GM18520 (cell line): ENCODE data around the gene PLEKHO2.

Experiments
- ATAC-seq: cut with Tn5 transposase; IDR thresholded peaks from one replicate; pipeline ENCODE4 v1.9.1; 2021; ENCODE audit not compliant: unreplicated experiment

PLEKHO2 gene

DNA sequence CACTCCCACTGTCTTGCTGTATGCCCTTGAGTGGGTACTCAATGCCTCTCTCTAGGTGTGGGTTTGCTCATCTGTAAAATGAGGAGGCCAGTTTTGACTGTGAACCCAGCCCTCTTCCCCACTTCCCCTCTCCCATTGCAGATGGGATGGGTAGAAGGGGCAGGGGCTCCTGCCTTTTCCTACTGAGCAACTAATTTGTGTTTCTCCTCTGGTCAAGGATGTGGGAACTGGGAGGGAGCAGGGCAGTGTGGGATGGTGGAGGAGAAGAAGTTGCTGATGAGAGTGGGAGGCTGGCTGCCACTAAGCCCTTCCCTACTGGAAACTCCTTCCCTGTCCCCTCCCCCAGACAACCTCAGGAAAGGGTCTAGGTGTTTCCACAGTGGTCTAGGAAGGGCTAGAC lies 49.8 kb downstream of the PLEKHO2 start:
- no peak for ATAC-seq

DNA sequence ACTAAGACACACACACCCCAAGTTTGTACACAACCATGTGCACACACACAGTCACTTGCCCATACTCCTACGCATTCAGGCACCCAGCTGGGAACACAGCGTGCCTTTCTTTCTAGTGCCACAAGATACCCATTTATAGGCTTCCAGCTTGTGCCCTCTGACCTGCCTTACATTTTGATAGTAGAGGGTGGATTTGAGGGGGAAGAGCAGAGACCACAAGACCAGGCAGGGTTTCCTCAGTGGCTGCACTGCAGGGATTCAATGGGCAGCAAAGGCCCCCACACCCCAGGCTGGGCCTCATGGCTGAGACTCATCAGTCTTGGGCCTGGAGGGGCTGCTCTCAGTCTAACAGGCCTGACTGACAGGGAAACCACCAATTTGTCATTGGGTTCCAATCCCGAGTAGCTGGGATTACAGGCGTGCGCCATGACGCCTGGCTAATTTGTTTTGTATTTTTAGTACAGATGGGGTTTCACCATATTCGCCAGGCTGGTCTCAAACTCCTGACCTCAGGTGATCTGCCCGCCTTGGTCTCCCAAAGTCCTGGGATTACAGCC lies 51.2 kb downstream of the PLEKHO2 start:
- no peak for ATAC-seq

DNA sequence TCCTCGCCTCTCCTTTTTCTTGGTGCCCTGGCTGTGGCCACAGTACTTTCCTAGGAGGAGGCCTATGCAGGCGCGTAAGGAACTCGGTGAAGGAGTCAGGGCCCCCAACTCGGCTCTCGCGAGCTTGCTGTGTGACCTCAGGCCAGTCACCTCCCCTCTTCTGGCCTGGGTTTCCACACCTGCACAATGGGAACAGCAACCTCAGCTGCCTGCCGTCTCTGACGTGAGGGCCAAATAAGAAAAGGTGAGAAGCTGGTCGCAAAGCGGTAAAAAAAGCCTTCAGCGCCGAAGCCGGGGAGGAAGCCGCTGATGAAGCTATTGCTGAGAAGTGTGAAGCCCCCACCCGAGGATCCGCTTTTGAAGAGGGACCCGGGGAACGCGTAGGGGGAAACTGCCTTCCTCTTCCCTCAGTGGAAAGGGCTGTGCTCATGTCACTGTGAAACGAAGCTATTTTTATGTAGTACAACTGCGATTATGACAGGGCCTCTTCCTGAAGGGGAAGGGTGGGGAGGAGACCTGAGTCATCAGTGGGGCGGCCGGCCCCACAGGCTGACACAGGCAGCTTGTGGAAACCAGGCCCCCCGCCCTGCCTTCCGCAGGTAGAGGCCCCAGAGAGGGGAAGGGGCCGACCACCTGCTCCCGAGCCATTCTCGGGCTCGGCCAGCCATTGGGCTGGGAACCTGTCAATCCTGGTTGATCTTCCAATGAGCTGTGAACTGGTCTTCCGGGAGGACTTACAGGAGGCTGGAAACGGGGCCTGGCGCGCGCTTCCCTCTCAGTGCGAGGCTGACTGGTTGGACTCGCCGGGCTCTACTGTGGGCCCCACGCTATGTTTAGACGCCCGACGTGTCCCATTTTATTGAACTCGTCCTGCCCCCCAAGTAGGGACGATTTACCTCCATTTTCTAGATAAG lies 52.0 kb downstream of the PLEKHO2 start:
- peak; percentile 51 for ATAC-seq

DNA sequence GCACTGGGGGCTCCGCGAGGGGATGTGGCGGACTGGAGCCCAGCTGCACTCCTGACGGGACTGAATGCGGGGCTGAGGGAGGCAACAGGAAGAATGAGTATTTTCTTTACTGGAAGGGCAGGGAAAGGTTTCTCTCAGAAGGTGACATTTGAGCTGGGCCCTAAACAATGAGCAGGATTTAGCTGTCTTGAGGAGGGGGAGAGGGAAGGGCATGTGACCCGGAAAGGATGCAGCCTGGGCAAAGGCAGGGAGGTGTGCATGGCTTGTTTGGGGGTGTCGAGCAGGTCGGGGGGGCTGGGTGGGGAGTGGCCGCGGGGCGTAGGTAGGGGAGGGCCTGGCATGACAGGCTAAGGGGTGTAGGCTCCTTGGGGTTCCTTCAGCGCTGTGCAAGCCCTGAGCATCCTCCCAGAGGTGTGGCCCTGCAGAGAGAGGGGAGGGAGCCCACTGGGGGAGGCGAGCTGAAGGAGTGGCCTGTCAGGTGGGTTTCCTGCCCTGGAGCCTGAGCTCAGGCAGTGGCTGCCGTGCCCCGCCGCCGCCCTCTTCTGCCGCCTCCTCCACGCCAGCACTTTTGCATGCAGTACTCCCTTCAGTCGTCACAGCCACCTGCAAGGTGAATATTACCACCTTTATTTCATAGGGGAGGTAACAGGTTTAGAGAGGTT lies 52.8 kb downstream of the PLEKHO2 start:
- peak; percentile 18 for ATAC-seq

DNA sequence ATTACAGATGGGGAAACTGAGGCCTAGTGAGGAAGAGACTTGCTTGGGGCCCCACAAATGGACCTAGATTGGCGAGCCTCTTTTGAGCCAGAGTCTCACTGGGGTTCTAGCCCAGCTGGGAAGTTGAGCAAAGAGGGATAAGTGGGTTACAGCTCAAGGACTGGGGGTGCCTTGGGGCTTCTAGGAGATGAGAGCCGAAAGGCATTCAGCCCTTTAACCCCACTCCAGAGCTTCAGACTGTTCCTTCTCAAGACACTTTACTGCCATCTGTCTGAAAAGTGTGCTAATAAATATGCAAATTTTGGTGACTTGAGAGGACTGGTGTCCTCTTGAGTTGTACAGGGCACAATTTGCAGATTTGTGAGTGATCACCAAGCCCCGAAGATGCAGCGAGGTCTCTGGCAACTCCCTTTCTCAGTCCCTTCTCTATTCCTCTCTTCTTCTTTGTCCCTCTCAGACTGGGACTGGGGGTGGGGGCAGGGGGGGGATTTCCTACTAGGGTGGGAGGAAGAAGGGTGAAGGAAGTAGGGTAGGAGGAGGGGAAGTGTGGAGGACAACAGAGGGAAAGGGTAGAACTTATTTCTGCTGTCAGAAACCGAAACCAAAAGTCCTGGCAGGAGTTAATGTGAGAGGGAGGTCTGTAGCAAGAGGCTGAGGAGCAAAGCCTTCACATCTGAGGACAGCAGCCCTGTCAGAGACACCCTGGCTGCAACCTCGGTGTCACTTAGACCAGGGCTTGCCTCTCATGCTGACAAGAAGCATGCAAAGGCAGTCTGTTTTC lies 53.8 kb downstream of the PLEKHO2 start:
- peak; percentile 25 for ATAC-seq

DNA sequence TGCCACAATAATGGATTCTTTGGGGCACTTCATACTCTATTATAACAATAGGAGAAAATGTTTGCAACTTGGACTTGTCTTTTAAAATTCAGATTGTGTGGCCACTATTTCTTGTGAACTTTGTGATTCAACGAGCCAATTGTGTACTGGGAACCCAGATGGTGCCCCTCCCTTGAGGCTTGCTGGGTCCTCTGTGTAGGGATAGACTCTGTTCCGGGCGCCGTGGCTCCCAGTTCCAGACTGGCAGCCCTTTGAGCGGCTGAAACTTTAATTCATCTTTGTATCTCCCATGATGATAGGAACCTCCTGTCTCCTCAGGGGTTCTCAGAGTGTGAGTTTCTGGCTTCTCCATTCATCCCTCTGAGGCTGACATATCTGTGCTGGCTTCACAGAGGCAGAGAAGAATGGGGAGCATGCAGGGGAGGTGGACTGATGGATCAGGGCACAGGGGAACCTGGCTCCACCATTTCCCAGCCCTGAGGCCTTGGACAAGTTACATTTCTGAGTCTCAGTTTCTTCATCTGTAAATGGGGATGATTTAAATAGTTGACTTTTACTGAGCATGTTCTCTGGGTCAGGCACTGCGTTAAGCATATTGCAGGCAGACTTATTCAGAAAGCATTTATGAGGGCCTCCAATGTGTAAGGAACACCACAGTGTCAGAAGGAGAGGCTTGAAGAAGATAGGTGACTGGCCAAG lies 54.8 kb downstream of the PLEKHO2 start:
- ATAC-seq, result no peak

DNA sequence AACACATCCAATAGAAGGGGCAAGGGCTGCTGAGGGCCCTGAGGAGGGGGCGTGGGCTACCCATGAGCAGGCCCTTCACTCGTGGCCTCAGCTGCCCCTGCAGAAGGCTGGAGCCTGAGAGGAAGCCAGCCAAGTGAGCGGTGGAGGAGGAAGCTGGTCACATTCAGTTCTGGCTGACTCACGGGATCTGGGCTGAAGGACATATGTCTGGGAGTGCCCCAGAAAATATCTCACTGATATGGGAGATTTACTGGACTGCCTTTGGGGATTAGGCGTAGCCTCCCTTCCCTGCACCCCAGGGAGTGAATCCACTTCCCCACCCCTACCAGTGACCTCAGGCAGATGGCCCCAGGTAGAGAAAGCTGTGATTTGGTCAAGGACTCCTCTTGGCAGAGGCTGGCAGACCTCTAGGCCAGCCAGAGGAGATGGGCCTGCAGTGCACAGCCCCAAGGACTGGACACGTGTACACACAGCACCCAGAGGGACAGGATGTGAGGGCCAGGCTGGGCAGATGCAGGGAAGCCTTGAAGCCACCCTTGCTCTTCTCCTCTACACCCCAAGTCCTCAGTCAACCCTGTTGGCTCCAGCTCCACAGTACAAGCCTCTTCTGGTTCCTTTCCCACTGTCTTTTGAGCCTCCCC lies 55.8 kb downstream of the PLEKHO2 start:
- no peak for ATAC-seq

DNA sequence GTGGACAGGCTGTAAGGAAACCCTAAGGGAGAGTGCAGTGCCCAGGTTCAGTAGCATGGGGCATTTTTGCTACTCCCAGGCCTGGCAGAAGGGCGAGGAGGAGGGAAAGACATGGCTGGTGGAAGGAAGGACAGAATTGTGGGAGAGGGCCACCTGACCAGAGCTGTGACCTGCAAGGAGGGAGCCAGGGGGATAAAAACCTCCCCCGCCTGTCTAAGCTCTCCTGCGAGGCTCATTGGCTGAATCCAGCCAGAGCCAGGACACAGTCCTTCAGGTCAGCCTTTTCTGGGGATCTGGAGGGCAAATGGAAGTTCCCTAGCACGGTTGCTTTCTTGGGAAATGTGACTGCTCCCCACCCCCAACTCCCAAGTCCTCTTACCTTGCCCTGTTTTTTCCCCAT lies 56.7 kb downstream of the PLEKHO2 start:
- ATAC-seq, result no peak

DNA sequence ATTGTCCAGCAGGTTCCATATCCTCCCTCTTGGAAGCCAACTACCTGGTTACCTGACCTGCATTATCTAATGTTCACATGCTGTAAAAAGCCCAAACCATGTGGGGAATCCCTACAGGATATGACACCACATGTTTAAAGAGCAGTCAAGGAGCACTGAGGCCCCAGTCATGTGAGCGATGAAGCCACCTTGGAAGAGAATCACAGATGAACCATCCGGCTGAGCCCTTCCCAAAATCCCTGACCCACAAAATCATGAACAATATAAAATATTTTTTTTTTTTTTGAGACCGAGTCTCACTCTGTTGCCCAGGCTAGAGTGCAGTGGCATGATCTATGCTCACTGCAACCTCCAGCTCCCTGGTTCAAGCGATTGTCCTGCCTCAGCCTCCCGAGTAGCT lies 59.4 kb downstream of the PLEKHO2 start:
- no peak for ATAC-seq

DNA sequence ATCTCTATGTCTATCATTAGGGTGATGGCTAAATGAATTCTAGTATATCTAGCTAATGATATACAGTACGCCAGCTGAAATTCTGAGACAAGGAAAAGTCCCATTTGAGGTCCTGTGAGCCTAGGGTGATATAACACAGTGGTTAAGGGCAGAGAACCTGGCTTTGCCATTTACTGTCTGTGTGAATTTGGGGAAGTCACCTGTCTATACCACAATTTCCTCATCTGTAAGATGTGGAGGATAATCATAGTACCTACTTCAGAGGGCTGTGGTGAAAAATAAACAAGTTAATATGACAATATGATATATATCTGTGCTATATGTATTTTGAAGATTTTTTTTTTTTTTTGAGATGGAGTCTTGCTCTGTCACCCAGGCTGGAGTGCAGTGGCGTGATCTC lies 60.2 kb downstream of the PLEKHO2 start:
- no peak for ATAC-seq

DNA sequence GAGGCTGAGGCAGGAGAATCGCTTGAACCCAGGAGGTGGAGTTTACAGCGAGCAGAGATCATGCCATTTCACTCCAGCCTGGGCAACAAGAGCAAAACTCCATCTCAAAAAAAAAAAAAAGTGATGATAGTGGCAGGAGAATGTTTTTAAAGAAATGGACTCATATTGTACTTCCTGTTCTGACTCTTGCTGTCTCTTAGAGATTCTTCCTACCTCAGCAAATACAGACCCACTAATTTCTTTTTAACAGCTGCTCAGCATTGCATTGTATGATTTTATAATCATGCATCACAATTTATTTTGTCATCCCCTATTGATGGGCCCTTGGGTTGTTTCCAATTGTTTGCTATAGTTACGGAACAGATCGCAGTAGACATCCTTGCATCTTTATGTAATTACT lies 61.1 kb downstream of the PLEKHO2 start:
- ATAC-seq, result no peak

DNA sequence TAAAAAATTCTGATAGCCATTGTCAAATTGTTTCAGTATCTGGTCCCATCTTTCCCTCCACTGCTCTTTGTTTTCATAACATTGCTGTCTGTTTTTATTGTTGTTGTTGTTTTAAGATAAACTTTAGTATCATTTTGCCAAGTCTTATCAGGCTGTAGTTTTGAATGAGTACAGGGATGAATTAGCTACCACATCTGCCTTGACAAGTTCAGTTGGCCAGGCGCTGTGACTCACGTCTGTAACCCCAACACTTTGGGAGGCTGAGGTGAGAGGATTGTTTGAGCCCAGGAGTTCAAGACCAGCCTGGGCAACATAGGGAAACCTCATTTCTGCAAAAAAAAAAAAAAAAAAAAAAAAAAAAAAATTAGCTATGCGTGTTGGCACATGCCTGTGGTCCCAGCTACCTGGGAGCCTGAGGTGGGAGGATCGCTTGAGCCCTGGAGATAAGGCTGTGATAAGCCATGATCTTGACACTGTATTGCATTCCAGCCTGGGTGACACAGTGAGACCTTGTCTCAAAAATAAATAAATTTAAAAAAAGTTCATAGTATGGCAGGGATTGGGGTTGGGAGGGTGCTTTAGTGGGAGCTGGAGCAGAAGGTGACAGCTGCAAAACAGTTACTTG lies 61.7 kb downstream of the PLEKHO2 start:
- no peak for ATAC-seq

DNA sequence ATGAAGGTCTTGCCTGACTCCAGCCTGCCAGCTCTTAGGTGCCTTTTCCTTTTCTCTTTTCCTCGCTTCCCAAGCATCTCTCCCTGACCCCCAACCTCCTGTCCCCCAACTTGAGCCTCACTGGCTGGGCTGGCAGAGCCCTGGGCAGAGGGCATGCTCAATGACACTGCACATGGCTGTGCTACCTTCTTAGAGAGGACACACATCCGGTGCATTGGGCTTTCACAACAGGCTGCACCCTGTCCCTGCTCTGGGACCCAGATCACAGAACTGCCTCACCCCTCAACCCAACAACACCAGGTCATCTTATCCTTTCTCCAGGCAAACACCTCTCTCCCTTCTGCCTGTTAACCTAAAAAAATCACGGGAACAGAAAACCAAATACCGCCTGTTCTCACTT lies 62.5 kb downstream of the PLEKHO2 start:
- no peak for ATAC-seq

DNA sequence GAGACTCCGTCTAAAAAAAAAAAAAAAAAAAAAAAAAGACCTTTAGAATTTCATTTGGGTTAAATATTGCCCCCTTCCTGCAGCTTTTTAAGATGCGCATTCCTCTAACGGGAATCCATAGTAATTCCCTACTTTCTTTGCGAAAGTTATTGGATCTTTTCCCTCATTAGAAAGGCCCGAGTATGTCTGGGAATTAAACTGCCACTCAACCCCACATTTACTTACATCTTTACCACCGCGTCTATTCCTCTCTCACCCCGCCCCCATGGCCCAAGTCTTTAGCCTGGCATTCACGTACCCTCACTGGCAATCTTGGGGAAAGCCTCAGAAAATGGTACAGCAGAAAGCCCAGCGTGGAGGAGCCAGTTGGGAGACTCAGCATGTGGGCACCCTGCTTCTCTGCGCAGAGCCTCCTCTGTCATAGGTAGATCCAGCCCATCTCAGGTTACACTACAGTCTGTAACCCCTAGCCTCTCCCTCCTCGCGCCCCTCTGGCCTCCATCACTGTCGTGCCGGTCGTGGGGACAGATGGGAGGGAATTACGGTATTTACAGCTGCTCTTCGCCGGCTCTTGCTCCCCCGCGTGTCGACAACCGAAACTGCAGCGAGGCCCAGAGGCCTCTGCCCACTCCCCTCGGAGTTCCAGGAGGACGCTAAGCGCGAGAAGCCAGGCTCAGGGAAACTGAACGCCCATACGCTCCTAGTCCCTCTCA lies 63.6 kb downstream of the PLEKHO2 start:
- ATAC-seq, result peak; percentile 50

DNA sequence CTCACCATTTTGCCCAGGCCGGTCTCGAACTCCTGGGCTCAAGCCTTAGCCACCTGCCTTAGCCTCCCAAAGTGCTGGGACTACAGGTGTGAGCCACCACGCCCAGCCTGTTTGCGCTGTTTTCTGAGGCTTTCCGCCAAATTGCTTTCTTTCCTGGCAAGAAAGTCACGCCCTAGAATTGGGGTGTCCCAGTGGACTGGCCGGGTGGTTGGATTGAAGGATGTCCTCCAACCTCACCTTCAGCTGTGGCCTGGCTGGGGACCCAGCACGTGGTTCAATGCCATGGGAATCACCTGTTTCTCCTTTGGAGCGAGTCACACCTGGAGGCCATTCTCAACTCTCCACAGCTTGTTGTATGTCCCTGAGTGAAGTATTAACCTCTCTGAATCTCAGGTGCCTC lies 64.2 kb downstream of the PLEKHO2 start:
- ATAC-seq, result no peak

DNA sequence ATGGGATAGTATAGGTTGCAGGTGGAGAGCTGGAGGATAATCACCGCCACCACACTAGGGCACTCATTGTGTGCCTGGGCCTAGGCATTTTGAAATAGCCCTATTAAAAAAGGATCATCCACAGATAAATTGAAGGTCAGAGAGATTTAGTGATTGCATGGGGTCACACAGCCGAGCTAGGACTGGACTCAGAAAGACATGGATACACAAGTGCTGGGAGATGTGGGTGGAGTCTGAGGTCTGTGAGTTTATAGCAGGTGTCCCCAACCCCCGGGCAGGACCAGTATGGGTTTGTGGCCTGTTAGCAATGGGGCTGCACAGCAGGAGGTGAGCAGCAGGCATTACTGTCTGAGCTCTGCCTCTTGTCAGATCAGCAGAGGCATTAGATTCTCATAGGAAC lies 64.7 kb downstream of the PLEKHO2 start:
- no peak for ATAC-seq

DNA sequence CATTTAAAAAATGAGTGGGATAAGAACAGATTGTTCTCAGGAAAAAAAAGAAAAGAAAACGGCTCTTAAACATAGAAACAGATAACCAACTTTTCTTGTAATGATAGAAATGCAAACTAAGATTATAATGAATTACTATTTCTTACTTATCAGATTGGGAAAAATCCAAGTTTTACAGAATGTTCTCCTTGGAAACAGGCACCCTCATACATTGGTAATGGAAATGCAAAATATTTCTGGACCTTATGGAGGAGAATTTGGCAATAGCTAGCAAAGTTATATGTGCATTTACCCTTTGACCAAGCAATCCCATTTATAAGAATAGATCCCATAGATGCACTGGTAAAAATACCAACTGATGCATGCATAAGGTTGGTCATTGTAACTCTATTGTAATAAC lies 66.3 kb downstream of the PLEKHO2 start:
- ATAC-seq, result no peak

DNA sequence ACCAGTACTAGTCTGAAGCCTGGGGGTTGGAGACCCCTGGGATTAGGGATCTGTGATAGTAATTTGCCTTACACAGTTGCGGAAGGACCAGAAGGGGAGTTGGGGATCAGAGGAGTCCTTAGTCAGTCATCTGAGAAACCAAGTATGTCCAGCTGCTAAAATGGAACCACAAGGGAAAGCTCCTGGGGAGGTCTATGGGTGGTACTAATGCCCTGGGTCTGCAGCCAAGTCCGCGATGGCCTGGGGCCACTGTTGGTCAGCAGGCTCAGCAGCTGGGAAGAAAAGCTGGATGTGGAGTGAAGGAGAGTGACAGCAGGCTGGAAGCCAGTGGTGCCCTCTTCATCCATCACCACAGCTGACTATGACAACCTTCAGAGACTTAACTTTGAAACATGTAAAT lies 67.8 kb downstream of the PLEKHO2 start:
- no peak for ATAC-seq
